ENCODE data around the gene RPUSD1. TPM values are rescaled to one million over a fixed set of nuclear protein-coding genes. Genes with fewer than 3 reads are reported as not detected.

Gene RPUSD1
- total RNA-seq, 1 experiment from 2014 or later = 59.9 TPM

DNA sequence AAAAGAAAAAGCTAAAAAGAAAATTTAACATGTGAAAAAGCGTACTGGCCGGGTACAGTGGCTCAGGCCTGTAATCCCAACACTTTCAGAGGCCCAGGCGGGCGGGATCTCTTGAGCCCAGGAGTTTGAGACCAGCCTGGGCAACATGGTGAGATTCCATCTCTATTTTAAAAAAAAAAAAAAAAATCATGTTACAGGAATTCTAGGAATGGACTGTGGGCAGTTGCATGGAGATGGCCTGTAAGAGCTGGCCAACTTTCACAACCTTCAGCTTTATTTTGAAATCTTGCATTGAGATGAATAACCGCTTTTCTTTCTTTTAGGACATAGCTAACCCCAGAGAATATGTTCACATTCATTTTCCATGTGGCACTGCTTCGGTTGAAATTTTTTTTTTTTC lies 39.2 kb downstream of the RPUSD1 start:
- no peaks in the 10 kb centered on the region for H3K9me2 ChIP-seq (ENCODE audit: insufficient read depth)
- BruUV-seq (replicated peaks) = no TSS peak
- TF ChIP-seq POLR2A (IDR thresholded peaks at IDR 0.05; ENCODE audit: borderline replicate concordance, extremely low read depth, insufficient read depth, insufficient read length) (no peak), ZFX (IDR thresholded peaks at IDR 0.05) (no peak), RAD21 (IDR thresholded peaks at IDR 0.05; ENCODE audit: low read depth) (no peak), FOSL1 (IDR thresholded peaks at IDR 0.05; ENCODE audit: low read depth) (no peak), EGR1 (IDR thresholded peaks at IDR 0.05; ENCODE audit: low read depth) (no peak), JUND (IDR thresholded peaks at IDR 0.05) (no peak), CBX3 (IDR thresholded peaks at IDR 0.05; ENCODE audit: low read depth) (no peak), CTCF (IDR thresholded peaks at IDR 0.05 in 2 of 3, conservative IDR thresholded peaks at IDR 0.05 in 1 of 3; ENCODE audit: borderline replicate concordance in 1 of 3, insufficient read depth in 1 of 3, low read depth in 2 of 3, low read length in 2 of 3) (no peak), SP1 (IDR thresholded peaks at IDR 0.05; ENCODE audit: low read depth) (no peak), EZH2 (IDR thresholded peaks at IDR 0.05) (no peak), POLR2AphosphoS5 (IDR thresholded peaks at IDR 0.05; ENCODE audit: low read depth, low read length) (no peak), REST (IDR thresholded peaks at IDR 0.05; ENCODE audit: low read depth) (no peak), ZNF274 (IDR thresholded peaks at IDR 0.05; ENCODE audit: low read depth, low read length) (no peak), ATF3 (IDR thresholded peaks at IDR 0.05) (no peak), SRF (IDR thresholded peaks at IDR 0.05; ENCODE audit: low read depth) (no peak), EZH2phosphoT487 (IDR thresholded peaks at IDR 0.05; ENCODE audit: borderline replicate concordance) (no peak)
- TF ChIP-seq, protein P1, sequence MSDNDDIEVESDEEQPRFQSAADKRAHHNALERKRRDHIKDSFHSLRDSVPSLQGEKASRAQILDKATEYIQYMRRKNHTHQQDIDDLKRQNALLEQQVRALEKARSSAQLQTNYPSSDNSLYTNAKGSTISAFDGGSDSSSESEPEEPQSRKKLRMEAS (IDR thresholded peaks at IDR 0.05) = no peak
- POLR2A ChIA-PET = interaction anchor here (0.7 kb wide), 1 partner anchor 37 kb away, joined by 3 read pairs; no protein-coding TSS in a partner anchor
- H4K20me1 ChIP-seq (ENCODE audit: insufficient read depth) = no peaks in the 10 kb centered on the region
- H3K4me2 ChIP-seq (ENCODE audit: low read length) = no peak overlapping the region
- H3K27ac ChIP-seq (ENCODE audit: low read depth, low read length) = no peak overlapping the region
- H2AFZ ChIP-seq (ENCODE audit: low read depth, low read length, poor library complexity, severe bottlenecking) = no peak overlapping the region
- no peaks in the 10 kb centered on the region for H3K9me3 ChIP-seq (ENCODE audit: control insufficient read depth in 1 of 2, insufficient read depth in 1 of 2, low read depth in 1 of 2, low read length in 2 of 2)
- RAD21 ChIA-PET (ENCODE audit: low non-redundant PET in 1 of 2, low total read pairs in 2 of 2, uncharacterized antibody in 2 of 2, unreplicated experiment in 2 of 2) = no interaction called here
- ATAC-seq (no peak), DNase-seq (ENCODE audit: low read depth, low spot score) (no peak)
- H3K27me3 ChIP-seq (ENCODE audit: insufficient read depth, low read length) = no peaks in the 10 kb centered on the region
- H3K9ac ChIP-seq (ENCODE audit: low read length) = no peak overlapping the region
- CTCF ChIA-PET = interaction anchor here (1.0 to 1.6 kb wide), 4 partner anchors 11 to 37 kb away, joined by 3 to 8 read pairs (median 4); partner anchors contain the start of gene MSLN
- H3K4me1 ChIP-seq (ENCODE audit: control insufficient read depth in 1 of 2, insufficient read depth in 2 of 2, low read length in 2 of 2) = peaks cover 0 to 11% of the 10 kb centered on the region in 2 experiments; a peak in 2 of 4 replicates
- intact Hi-C loops (cut with micrococcal nuclease) = no loop called here
- H3K36me3 ChIP-seq (ENCODE audit: control insufficient read depth in 1 of 2, insufficient read depth in 2 of 2, low read length in 2 of 2) = no peaks in the 10 kb centered on the region
- no peak overlapping the region for H3K4me3 ChIP-seq (replicated peaks in 1 of 2; ENCODE audit: low read depth in 1 of 2, low read length in 2 of 2)
- H3K79me2 ChIP-seq (ENCODE audit: insufficient read depth, low read length) = no peaks in the 10 kb centered on the region

Data from HCT116 (cell line).